A673 (cell line): ENCODE data around the gene ZNF579. TPM values are rescaled to one million over a fixed set of nuclear protein-coding genes. Genes with fewer than 3 reads are reported as not detected.

Experiments used
- BruUV-seq: library from RNA; stranded (reverse); fragments of 400-500 nt; replicated peaks from 2 replicates; lab custom pipeline; 2021; lab: Mats Ljungman, UMichigan
- CTCF ChIA-PET: fragments of 300-600 bp; sonication (Branson Sonifier 250); formaldehyde crosslinking; loops from one replicate; lab custom pipeline; 2022; ENCODE audit warnings: antibody characterized with exemption; lab: Charles Lee
- POLR2A ChIA-PET: fragments of 300-600 bp; sonication (Branson Sonifier 250); formaldehyde crosslinking; loops from one replicate; lab custom pipeline; 2022; ENCODE audit warnings: antibody characterized with exemption; ENCODE audit not compliant: low non-redundant PET; lab: Charles Lee
- DNase-seq: peaks from one replicate; pipeline ENCODE4 v3.0.0-alpha.2; 2015; ENCODE audit warnings: low spot score
- H3K27ac ChIP-seq: fragments of 200-600 bp; sonication (generic); 2 replicates; pipeline ENCODE4 v1.5.1; 2016; ENCODE audit warnings: mixed run types, low read depth, mild to moderate bottlenecking, mixed read lengths, antibody characterized with exemption, low read length; ENCODE audit not compliant: poor library complexity, severe bottlenecking
- H3K27me3 ChIP-seq: fragments of 200-600 bp; sonication (generic); replicated peaks from 2 replicates; pipeline ENCODE4 v1.6.1; 2017; ENCODE audit warnings: mixed run types, low read depth, mild to moderate bottlenecking, mixed read lengths, antibody characterized with exemption, low read length; ENCODE audit not compliant: insufficient read depth, poor library complexity
- H3K36me3 ChIP-seq: fragments of 200-600 bp; sonication (generic); 2 replicates; pipeline ENCODE4 v1.6.1; 2016; ENCODE audit warnings: mixed run types, mild to moderate bottlenecking, mixed read lengths, antibody characterized with exemption, low read length; ENCODE audit not compliant: insufficient read depth, poor library complexity, severe bottlenecking
- H3K4me1 ChIP-seq: fragments of 200-600 bp; sonication (generic); 2 replicates; pipeline ENCODE4 v1.6.1; 2017; ENCODE audit warnings: mixed run types, mild to moderate bottlenecking, mixed read lengths, antibody characterized with exemption, low read length; ENCODE audit not compliant: insufficient read depth, poor library complexity, severe bottlenecking
- H3K4me3 ChIP-seq: fragments of 200-600 bp; sonication (generic); 2 replicates; pipeline ENCODE4 v1.5.1; 2016; ENCODE audit warnings: low read depth, mixed run types, mild to moderate bottlenecking, mixed read lengths, low read length; ENCODE audit not compliant: poor library complexity, severe bottlenecking
- H3K9me3 ChIP-seq: fragments of 200-600 bp; sonication (generic); 2 replicates; pipeline ENCODE4 v1.6.1; 2016; ENCODE audit warnings: mixed run types, low read depth, mild to moderate bottlenecking, mixed read lengths, antibody characterized with exemption, low read length; ENCODE audit not compliant: poor library complexity, severe bottlenecking
- EZH2 ChIP-seq: fragments of 200-600 bp; sonication (generic); IDR thresholded peaks from 2 replicates; pipeline ENCODE4 v1.6.1; 2017; ENCODE audit warnings: borderline replicate concordance, low read depth, mild to moderate bottlenecking, mixed read lengths, antibody characterized with exemption, low read length; ENCODE audit not compliant: poor library complexity, severe bottlenecking
- intact Hi-C: fragments of 100-400 bp; cut with micrococcal nuclease; formaldehyde crosslinking; loops from one replicate; pipeline ENCODE4 v1.10.0; 2022; ENCODE audit not compliant: unreplicated experiment
- total RNA-seq: library from RNA; stranded (reverse); gene quantifications from 2 replicates; pipeline ENCODE4 v1.2.3, GENCODE V29; 2021
- TF ChIP-seq, protein P1 (sequence below): fragments of 300-800, 200-600 bp; sonication (generic); conservative IDR thresholded peaks from 2 replicates; pipeline ENCODE4 v1.5.1; 2017; ENCODE audit warnings: low read depth, mild to moderate bottlenecking, antibody characterized with exemption, low read length, moderate library complexity, mixed read lengths

Gene ZNF579
- total RNA-seq, 1 experiment from 2014 or later: 27.5 TPM

DNA sequence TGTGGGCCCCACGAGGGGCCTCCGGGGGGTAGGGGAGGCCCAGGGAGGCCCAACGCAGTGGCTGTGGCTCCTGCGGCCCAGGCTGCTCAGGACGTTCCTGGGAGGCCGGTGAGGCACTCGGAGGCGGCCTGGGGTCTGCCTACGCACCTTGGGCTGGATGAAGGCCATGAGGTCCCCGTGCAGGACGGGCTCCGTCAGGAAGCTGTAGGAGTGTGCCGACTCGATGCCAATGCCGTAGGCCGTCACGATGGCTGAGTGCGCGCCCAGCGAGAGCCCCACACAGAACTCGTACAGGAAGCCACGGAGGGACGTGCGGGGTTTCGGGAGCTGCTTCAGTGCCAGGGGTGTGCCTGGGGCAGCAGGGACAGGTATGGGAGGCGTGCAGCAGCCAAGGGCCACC is 49.7 kb downstream of the ZNF579 start:
- POLR2A ChIA-PET: no interaction called here
- intact Hi-C loops: no loop called here
- CTCF ChIA-PET: no interaction called here
- no peak overlapping the region for H3K4me3 ChIP-seq
- no peaks in the 10 kb centered on the region for H3K27me3 ChIP-seq
- DNase-seq: no peak
- H3K9me3 ChIP-seq: no peaks in the 10 kb centered on the region
- H3K36me3 ChIP-seq: no peaks in the 10 kb centered on the region
- TF ChIP-seq, protein P1, sequence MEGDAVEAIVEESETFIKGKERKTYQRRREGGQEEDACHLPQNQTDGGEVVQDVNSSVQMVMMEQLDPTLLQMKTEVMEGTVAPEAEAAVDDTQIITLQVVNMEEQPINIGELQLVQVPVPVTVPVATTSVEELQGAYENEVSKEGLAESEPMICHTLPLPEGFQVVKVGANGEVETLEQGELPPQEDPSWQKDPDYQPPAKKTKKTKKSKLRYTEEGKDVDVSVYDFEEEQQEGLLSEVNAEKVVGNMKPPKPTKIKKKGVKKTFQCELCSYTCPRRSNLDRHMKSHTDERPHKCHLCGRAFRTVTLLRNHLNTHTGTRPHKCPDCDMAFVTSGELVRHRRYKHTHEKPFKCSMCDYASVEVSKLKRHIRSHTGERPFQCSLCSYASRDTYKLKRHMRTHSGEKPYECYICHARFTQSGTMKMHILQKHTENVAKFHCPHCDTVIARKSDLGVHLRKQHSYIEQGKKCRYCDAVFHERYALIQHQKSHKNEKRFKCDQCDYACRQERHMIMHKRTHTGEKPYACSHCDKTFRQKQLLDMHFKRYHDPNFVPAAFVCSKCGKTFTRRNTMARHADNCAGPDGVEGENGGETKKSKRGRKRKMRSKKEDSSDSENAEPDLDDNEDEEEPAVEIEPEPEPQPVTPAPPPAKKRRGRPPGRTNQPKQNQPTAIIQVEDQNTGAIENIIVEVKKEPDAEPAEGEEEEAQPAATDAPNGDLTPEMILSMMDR: no peak
- TF ChIP-seq EZH2: no peak
- BruUV-seq: no TSS peak
- H3K27ac ChIP-seq: no peak overlapping the region
- no peaks in the 10 kb centered on the region for H3K4me1 ChIP-seq

- no peaks in the 10 kb centered on the region for H3K27me3 ChIP-seq
- ChIA-PET POLR2A (no interaction called here), CTCF (no interaction called here)
- BruUV-seq: no TSS peak
- intact Hi-C loops: no loop called here
- H3K4me3 ChIP-seq: no peak overlapping the region
- H3K27ac ChIP-seq: no peak overlapping the region
- H3K9me3 ChIP-seq: no peaks in the 10 kb centered on the region
- no peak for DNase-seq
- TF ChIP-seq, protein P1: no peak
- no peak for TF ChIP-seq EZH2
- no peaks in the 10 kb centered on the region for H3K36me3 ChIP-seq
- H3K4me1 ChIP-seq: no peaks in the 10 kb centered on the region
Measured at GRCh38 chr19:55529636-55530234, 50.9 kb downstream of the ZNF579 start.

- Histone ChIP-seq H3K4me3 (no peak overlapping the region), H3K9me3 (no peaks in the 10 kb centered on the region), H3K36me3 (no peaks in the 10 kb centered on the region), H3K27ac (no peak overlapping the region), H3K4me1 (no peaks in the 10 kb centered on the region), H3K27me3 (no peaks in the 10 kb centered on the region)
- ChIA-PET POLR2A (no interaction called here), CTCF (no interaction called here)
- no peak for DNase-seq
- BruUV-seq: no TSS peak
- intact Hi-C loops: no loop called here
- no peak for TF ChIP-seq EZH2
- TF ChIP-seq, protein P1: no peak
Measured at GRCh38 chr19:55528030-55528803, 52.4 kb downstream of the ZNF579 start.
